Peyer's patch (tissue), 4 donors: Measurements from ENCODE around the gene OR5V1.

Experiments
- POLR2A ChIP-seq, 2 donors: fragments of 450-650 bp; IDR thresholded peaks; one replicate each; pipeline ENCODE4 v1.5.1; 2017; ENCODE audit warnings: antibody characterized with exemption in 2 of 2, mild to moderate bottlenecking in 2 of 2, moderate library complexity in 2 of 2
- TF ChIP-seq, protein P1 (sequence below), 6 experiments: fragments of 450-650 bp in 4 of 6; fragments of 200-600 bp in 2 of 6; sonication (generic) in 1 of 6; IDR thresholded peaks; one replicate each; pipeline ENCODE4 v1.5.1; 2017 to 2019; ENCODE audit warnings: antibody characterized with exemption in 6 of 6, mild to moderate bottlenecking in 3 of 6, moderate library complexity in 1 of 6

DNA sequence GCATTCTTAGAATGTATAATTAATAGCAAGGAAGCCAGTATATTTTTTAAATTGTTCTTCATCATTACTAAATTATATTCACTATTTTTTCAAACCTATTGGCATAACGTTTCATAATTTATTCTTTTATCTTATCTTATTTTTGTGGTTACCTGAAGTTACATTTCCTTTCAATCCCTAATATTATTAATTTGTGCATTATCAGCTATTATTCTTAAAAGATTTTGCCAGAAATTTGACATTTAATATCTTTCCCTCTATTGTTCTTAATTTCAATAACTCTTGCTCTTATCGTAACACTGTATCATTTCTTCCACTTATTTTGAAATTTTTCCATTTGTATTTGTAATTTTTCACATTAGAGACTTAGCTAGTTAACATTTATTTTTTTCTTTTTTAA, 48.7 kb downstream of the OR5V1 start:
- TF ChIP-seq POLR2A (IDR thresholded peaks at IDR 0.05), result no peak
- TF ChIP-seq, protein P1, sequence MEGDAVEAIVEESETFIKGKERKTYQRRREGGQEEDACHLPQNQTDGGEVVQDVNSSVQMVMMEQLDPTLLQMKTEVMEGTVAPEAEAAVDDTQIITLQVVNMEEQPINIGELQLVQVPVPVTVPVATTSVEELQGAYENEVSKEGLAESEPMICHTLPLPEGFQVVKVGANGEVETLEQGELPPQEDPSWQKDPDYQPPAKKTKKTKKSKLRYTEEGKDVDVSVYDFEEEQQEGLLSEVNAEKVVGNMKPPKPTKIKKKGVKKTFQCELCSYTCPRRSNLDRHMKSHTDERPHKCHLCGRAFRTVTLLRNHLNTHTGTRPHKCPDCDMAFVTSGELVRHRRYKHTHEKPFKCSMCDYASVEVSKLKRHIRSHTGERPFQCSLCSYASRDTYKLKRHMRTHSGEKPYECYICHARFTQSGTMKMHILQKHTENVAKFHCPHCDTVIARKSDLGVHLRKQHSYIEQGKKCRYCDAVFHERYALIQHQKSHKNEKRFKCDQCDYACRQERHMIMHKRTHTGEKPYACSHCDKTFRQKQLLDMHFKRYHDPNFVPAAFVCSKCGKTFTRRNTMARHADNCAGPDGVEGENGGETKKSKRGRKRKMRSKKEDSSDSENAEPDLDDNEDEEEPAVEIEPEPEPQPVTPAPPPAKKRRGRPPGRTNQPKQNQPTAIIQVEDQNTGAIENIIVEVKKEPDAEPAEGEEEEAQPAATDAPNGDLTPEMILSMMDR (IDR thresholded peaks at IDR 0.05), result no peak
